ENCODE results near the gene DCC.

DNA sequence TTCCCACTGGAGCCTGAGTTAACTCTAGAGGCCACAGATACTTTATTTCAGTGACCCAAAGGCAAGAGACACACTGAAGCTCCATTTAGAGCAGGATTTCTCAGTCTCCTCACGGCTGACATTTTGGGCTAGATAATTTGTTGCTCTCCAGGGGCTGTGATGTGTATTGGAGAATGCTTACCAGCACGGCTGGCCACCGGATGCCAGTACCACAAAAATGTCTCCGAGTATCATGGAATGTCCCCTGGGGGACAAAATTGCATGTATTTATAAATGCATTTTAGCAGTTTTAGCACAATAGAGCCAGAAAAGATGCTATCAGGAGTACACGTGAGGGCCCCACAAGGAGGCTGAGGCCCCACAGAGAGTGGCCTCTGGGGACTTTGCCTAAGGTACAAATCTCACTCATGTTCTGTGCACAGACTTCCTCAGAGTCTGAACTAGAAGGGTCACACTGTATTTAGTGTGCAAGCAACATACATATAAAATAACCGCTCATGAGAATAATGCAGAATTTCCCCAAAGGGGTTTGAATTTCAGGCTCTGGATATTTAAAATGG is 20.5 kb upstream of the DCC start:
- TF ChIP-seq POLR2A (IDR thresholded peaks at IDR 0.05; ENCODE audit: low read length) (no peak), GATA1 (IDR thresholded peaks at IDR 0.05; ENCODE audit: low read depth, low read length) (no peak)
